Measurements from ENCODE around the gene RPS6KL1.

DNA sequence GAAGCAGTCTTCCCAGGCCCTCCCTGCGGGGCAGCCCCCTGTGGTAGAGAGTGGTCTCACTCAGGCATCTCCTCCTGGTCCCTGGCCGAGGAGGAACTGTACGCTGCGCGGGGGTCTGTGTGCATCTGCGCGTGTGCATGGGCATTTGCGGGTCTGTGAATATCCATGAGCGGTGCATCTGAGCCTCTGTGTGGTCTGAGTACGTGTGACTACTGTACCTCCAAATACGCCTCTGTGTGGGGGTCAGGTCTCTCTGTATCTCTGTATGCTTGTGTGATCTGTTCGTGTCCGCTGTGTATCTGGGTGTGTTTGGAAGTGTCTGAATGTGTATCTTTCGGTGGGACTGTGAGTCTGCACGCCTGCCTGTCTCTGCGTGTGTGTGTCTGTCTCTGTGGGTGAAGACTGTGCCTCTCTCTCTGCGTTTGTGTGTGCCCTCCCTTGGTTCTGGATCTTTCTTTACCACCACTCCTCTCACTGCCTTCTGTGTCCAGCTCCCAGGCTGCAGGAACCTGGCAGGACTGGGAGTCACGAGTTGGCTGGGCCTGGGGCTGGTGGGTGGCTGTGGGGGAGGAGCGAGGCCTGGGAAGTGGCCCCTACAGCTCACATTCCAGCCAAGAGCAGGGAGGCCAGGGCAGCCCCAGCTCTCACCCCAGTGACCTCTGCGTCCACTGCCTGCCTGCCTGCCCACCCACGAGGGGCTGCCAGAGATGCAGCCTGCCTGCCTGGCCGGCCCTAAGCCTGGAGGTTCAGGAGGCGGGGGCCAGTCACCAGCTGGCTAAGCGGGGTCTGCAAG, 33.4 kb upstream of the RPS6KL1 start:
- no peak for TF ChIP-seq POLR2A (IDR thresholded peaks at IDR 0.05; ENCODE audit: low read depth, low read length)
- TF ChIP-seq TAF1 (IDR thresholded peaks at IDR 0.05; ENCODE audit: borderline replicate concordance, low read depth, low read length): no peak
- no peak for TF ChIP-seq POLR2AphosphoS5 (IDR thresholded peaks at IDR 0.05; ENCODE audit: low read depth, low read length)

Measured in GM12892 (cell line).